Activated CD4-positive, alpha-beta T cell treated with anti-CD3 and anti-CD28 coated beads for 36 hours (primary cell): Measurements from ENCODE around the gene DMRT3. TPM values are rescaled to one million over a fixed set of nuclear protein-coding genes. Genes with fewer than 3 reads are reported as not detected.

Experiments used
- ATAC-seq: fragments of 200-7000 bp; cut with Tn5 transposase; one replicate; pipeline ENCODE4 v1.10.0; 2021; ENCODE audit warnings: mild to moderate bottlenecking, moderate library complexity
- CTCF ChIA-PET: fragments of 350-600 bp; sonication (Branson Sonifier 250); formaldehyde crosslinking; loops from one replicate; lab custom pipeline; 2021; ENCODE audit warnings: antibody characterized with exemption; lab: Charles Lee
- POLR2A ChIA-PET: fragments of 350-600 bp; sonication (Branson Sonifier 250); formaldehyde crosslinking; loops from one replicate; lab custom pipeline; 2021; ENCODE audit warnings: antibody characterized with exemption, inconsistent platforms; lab: Charles Lee
- DNase-seq: peaks from one replicate; pipeline ENCODE4 v3.0.0-alpha.2; 2020
- H3K27ac Mint-ChIP-seq: one replicate; pipeline ENCODE4 v1.8.0; 2021; ENCODE audit warnings: mixed read lengths
- H3K27me3 Mint-ChIP-seq: one replicate; pipeline ENCODE4 v1.8.0; 2021; ENCODE audit warnings: mixed read lengths
- H3K36me3 Mint-ChIP-seq: one replicate; pipeline ENCODE4 v1.8.0; 2021; ENCODE audit warnings: low read depth, mixed read lengths
- H3K4me1 Mint-ChIP-seq: one replicate; pipeline ENCODE4 v1.8.0; 2021; ENCODE audit warnings: mixed read lengths
- H3K4me3 Mint-ChIP-seq: one replicate; pipeline ENCODE4 v1.8.0; 2021; ENCODE audit warnings: mild to moderate bottlenecking, moderate library complexity, mixed read lengths
- H3K9me3 Mint-ChIP-seq: one replicate; pipeline ENCODE4 v1.8.0; 2021; ENCODE audit warnings: low read depth, mixed read lengths
- intact Hi-C, 2 experiments: fragments of 100-400 bp; cut with DNase I in 1 of 2; cut with micrococcal nuclease in 1 of 2; formaldehyde crosslinking; loops; one replicate each; pipeline versions ENCODE4 v1.14.2 to v1.15.1; 2022 to 2024; cut with DNase I, micrococcal nuclease
- total RNA-seq, 2 experiments: library from RNA; stranded (reverse); gene quantifications; one replicate each; pipeline ENCODE4 v1.2.3, GENCODE V29; 2021

DMRT3 gene, protein sequence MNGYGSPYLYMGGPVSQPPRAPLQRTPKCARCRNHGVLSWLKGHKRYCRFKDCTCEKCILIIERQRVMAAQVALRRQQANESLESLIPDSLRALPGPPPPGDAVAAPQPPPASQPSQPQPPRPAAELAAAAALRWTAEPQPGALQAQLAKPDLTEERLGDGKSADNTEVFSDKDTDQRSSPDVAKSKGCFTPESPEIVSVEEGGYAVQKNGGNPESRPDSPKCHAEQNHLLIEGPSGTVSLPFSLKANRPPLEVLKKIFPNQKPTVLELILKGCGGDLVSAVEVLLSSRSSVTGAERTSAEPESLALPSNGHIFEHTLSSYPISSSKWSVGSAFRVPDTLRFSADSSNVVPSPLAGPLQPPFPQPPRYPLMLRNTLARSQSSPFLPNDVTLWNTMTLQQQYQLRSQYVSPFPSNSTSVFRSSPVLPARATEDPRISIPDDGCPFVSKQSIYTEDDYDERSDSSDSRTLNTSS
- total RNA-seq, result not detected

- CTCF ChIA-PET, result no interaction called here
- intact Hi-C loops, result loop anchor here in 1 of 2 experiments (10.0 kb wide), 1 partner anchor 1648 kb away; the partner anchor contains the start of gene VLDLR
Measured at GRCh38 chr9:976258-976942, at the start of gene DMRT3. Gene DMRT3, plus strand, starts transcription at chr9:976655. Its CDS starts 347 bp downstream, at chr9:977002.

DNA sequence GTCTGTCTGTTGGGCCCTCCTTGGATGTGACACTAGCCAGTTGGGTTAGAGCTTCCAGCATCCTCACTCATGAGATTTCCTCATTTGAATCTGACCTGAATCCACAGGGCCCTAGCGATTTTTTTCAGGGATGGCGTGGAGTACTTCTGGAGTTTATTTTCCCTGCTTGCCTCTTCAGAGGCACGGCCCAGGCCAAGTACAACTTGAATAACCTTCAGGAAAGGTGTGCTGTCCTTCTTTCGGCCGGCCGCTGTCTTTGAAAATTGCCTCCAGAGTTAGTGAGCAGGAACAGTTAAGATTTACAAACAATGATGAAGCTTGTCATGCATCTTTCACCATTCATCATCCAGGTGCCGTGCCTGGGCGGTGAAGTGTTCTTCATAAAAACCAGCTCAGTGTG, 49.5 kb upstream of the DMRT3 start:
- Mint-ChIP-seq H3K9me3 (no peaks in the 10 kb centered on the region), H3K27ac (no peak overlapping the region), H3K27me3 (peaks cover 21% of the 10 kb centered on the region), H3K4me1 (no peaks in the 10 kb centered on the region), H3K36me3 (no peaks in the 10 kb centered on the region), H3K4me3 (no peak overlapping the region)
- intact Hi-C loops, result no loop called here
- DNase-seq, result no peak
- CTCF ChIA-PET, result interaction anchor here (0.7 to 3.6 kb wide), 8 partner anchors 9 to 670 kb away, joined by 3 to 17 read pairs (median 4); no protein-coding TSS in a partner anchor
- POLR2A ChIA-PET, result no interaction called here
- ATAC-seq, result no peak

More at GRCh38 chr9:976258-976942, at the start of gene DMRT3:
- Mint-ChIP-seq H3K36me3 (no peaks in the 10 kb centered on the region), H3K27ac (no peak within 1 kb of the TSS), H3K27me3 (peaks cover 66% of the 10 kb centered on the region), H3K9me3 (no peaks in the 10 kb centered on the region), H3K4me3 (no peak within 1 kb of the TSS), H3K4me1 (peaks cover 7% of the 10 kb centered on the region)
- DNase-seq (peak; percentile 32), ATAC-seq (no peak)
- POLR2A ChIA-PET, result no interaction called here

GRCh38 chr9:928363-929042, 48.0 kb upstream of the DMRT3 start:
- intact Hi-C loops, result no loop called here
- ChIA-PET CTCF (interaction anchor here (0.9 to 3.6 kb wide), 9 partner anchors 11 to 83 kb away, joined by 3 to 17 read pairs (median 4); no protein-coding TSS in a partner anchor), POLR2A (interaction anchor here (0.6 kb wide), 1 partner anchor 28 kb away, joined by 4 read pairs; no protein-coding TSS in a partner anchor)
- Mint-ChIP-seq H3K9me3 (no peaks in the 10 kb centered on the region), H3K4me1 (no peaks in the 10 kb centered on the region), H3K36me3 (no peaks in the 10 kb centered on the region), H3K27me3 (peaks cover 18% of the 10 kb centered on the region), H3K4me3 (no peak overlapping the region), H3K27ac (no peak overlapping the region)
- ATAC-seq, result no peak
- DNase-seq, result peak; percentile 17

DNA sequence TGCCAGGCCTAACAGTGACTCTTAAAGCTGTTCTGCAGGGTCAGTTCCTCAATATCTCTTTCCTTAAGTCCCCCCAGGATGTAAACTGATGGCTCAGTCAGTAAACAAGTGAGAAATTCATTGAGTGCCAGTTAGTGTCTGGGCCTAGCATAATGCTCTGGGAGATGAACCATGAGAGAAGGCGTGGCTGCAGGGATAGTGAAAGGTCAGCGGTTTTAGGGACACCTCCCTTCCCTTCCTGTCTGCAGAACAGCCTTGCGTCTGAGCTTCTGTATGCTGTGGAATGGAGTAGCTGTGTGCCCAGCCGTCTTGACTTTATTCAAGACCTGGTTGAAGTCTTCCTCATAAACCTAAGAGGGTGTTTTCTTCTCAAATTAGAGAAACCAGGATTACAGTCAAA, 46.7 kb upstream of the DMRT3 start:
- ATAC-seq, result no peak
- ChIA-PET POLR2A (no interaction called here), CTCF (interaction anchor here (0.8 to 0.9 kb wide), 2 partner anchors 38 to 397 kb away, joined by 3 to 4 read pairs; no protein-coding TSS in a partner anchor)
- no peak for DNase-seq
- Mint-ChIP-seq H3K36me3 (no peaks in the 10 kb centered on the region), H3K4me3 (no peak overlapping the region), H3K4me1 (no peaks in the 10 kb centered on the region), H3K9me3 (no peaks in the 10 kb centered on the region), H3K27me3 (peaks cover 22% of the 10 kb centered on the region), H3K27ac (no peak overlapping the region)
- intact Hi-C loops, result no loop called here

GRCh38 chr9:933356-933755, 43.1 kb upstream of the DMRT3 start:
- intact Hi-C loops, result no loop called here
- no peak overlapping the region for H3K27ac Mint-ChIP-seq
- ATAC-seq (no peak), DNase-seq (no peak)
- H3K4me1 Mint-ChIP-seq, result no peaks in the 10 kb centered on the region
- peaks cover 28% of the 10 kb centered on the region for H3K27me3 Mint-ChIP-seq
- no peak overlapping the region for H3K4me3 Mint-ChIP-seq
- ChIA-PET CTCF (interaction anchor here (1.0 kb wide), 1 partner anchor 9 kb away, joined by 3 read pairs; no protein-coding TSS in a partner anchor), POLR2A (no interaction called here)
- no peaks in the 10 kb centered on the region for H3K36me3 Mint-ChIP-seq
- no peaks in the 10 kb centered on the region for H3K9me3 Mint-ChIP-seq

GRCh38 chr9:935348-935965, 41.0 kb upstream of the DMRT3 start:
- DNase-seq, result no peak
- Mint-ChIP-seq H3K4me1 (no peaks in the 10 kb centered on the region), H3K27ac (no peak overlapping the region), H3K36me3 (no peaks in the 10 kb centered on the region), H3K9me3 (peaks cover 5% of the 10 kb centered on the region), H3K4me3 (no peak overlapping the region), H3K27me3 (peaks cover 30% of the 10 kb centered on the region)
- CTCF ChIA-PET, result no interaction called here
- ATAC-seq, result no peak
- POLR2A ChIA-PET, result no interaction called here
- intact Hi-C loops, result no loop called here

GRCh38 chr9:942805-943580, 33.5 kb upstream of the DMRT3 start:
- POLR2A ChIA-PET, result no interaction called here
- CTCF ChIA-PET, result no interaction called here
- Mint-ChIP-seq H3K27me3 (peaks cover 41% of the 10 kb centered on the region), H3K9me3 (peaks cover 5% of the 10 kb centered on the region), H3K4me1 (no peaks in the 10 kb centered on the region), H3K27ac (no peak overlapping the region), H3K36me3 (no peaks in the 10 kb centered on the region), H3K4me3 (no peak overlapping the region)
- intact Hi-C loops, result no loop called here
- ATAC-seq (no peak), DNase-seq (no peak)

DNA sequence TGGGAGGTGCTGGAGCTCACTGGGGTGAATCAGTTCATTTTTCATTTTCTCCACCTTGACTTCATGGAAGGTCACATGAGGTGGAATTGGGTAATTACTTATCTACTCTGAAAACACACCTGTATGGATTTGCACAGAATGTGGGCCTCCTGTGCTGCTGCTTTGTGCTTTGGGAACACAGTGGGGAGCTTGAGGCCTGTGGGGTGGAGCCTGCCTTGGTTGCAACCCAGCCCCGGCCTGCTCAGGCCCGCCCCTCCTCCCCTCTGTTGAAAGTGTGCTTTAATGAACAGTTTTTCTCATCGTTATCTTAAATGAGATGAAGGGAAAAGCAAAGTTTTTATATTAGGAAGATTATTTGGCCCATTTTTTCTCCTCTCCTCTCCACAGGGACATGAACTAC, 28.5 kb upstream of the DMRT3 start:
- Mint-ChIP-seq H3K27ac (no peak overlapping the region), H3K4me1 (no peaks in the 10 kb centered on the region), H3K36me3 (no peaks in the 10 kb centered on the region), H3K9me3 (no peaks in the 10 kb centered on the region), H3K27me3 (peaks cover 32% of the 10 kb centered on the region), H3K4me3 (no peak overlapping the region)
- CTCF ChIA-PET, result interaction anchor here (0.9 to 1.6 kb wide), 3 partner anchors 20 to 61 kb away, joined by 4 read pairs; no protein-coding TSS in a partner anchor
- intact Hi-C loops, result no loop called here
- POLR2A ChIA-PET, result no interaction called here
- DNase-seq (no peak), ATAC-seq (no peak)

GRCh38 chr9:948497-948896, 28.0 kb upstream of the DMRT3 start:
- DNase-seq (no peak), ATAC-seq (no peak)
- ChIA-PET CTCF (interaction anchor here (0.7 to 1.6 kb wide), 4 partner anchors 21 to 61 kb away, joined by 3 to 4 read pairs (median 4); no protein-coding TSS in a partner anchor), POLR2A (no interaction called here)
- H3K27ac Mint-ChIP-seq, result no peak overlapping the region
- no peak overlapping the region for H3K4me3 Mint-ChIP-seq
- no peaks in the 10 kb centered on the region for H3K36me3 Mint-ChIP-seq
- no peaks in the 10 kb centered on the region for H3K4me1 Mint-ChIP-seq
- peaks cover 31% of the 10 kb centered on the region for H3K27me3 Mint-ChIP-seq
- intact Hi-C loops, result no loop called here
- no peaks in the 10 kb centered on the region for H3K9me3 Mint-ChIP-seq

DNA sequence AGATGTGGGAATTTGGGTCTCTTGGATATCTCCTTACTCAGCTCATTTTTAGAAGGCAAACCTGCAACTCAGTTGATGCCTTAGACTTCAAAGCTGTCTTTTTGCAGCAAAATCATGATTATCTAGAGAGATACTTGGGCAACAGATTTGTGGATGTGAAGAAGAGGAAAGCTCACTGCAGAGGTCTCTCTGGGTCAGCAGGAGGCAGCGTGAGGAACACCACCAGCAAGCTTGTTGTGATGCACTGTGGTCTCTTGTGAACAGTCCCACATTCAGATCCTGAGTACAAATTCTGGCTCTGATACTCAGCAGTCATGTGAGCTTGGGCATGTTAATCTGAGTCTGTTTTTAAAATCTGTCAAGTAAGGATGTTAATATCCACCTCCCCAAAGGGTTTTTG, 26.3 kb upstream of the DMRT3 start:
- Mint-ChIP-seq H3K36me3 (no peaks in the 10 kb centered on the region), H3K27ac (no peak overlapping the region), H3K27me3 (peaks cover 25% of the 10 kb centered on the region), H3K9me3 (no peaks in the 10 kb centered on the region), H3K4me3 (no peak overlapping the region), H3K4me1 (no peaks in the 10 kb centered on the region)
- intact Hi-C loops, result no loop called here
- no peak for DNase-seq
- CTCF ChIA-PET, result interaction anchor here (1.1 kb wide), 1 partner anchor 47 kb away, joined by 5 read pairs; no protein-coding TSS in a partner anchor
- POLR2A ChIA-PET, result no interaction called here
- ATAC-seq, result no peak
